WTC11 (cell line): ENCODE data around the gene CAMK2G. TPM values are rescaled to one million over a fixed set of nuclear protein-coding genes. Genes with fewer than 3 reads are reported as not detected.
"Not testable (repeated sequence)": the region's sequence is repeated elsewhere in the genome, so short reads cannot be mapped to it uniquely, and the experiment has no call there.

Source experiments
- ATAC-seq: fragments of 200-7000 bp; cut with Tn5 transposase; 2 replicates; pipeline ENCODE4 v1.10.0; 2021; ENCODE audit warnings: mild to moderate bottlenecking, moderate library complexity
- CTCF ChIA-PET: fragments of 300-600 bp; sonication (Branson Sonifier 250); formaldehyde crosslinking; loops from one replicate; lab custom pipeline; 2021; ENCODE audit warnings: antibody characterized with exemption; lab: Charles Lee
- POLR2A ChIA-PET: fragments of 350-600 bp; sonication (Branson Sonifier 250); formaldehyde crosslinking; loops from one replicate; lab custom pipeline; 2021; ENCODE audit warnings: antibody characterized with exemption; lab: Charles Lee
- DNase-seq: peaks from one replicate; pipeline ENCODE4 v3.0.0; 2021; ENCODE audit warnings: low spot score
- H3K27ac Mint-ChIP-seq: 2 replicates; pipeline ENCODE4 v1.8.0; 2021; ENCODE audit warnings: mixed read lengths
- H3K27me3 Mint-ChIP-seq: 2 replicates; pipeline ENCODE4 v1.8.0; 2021; ENCODE audit warnings: low read depth, mild to moderate bottlenecking, moderate library complexity, mixed read lengths
- H3K36me3 Mint-ChIP-seq: 2 replicates; pipeline ENCODE4 v1.8.0; 2021; ENCODE audit warnings: mixed read lengths
- H3K4me1 Mint-ChIP-seq: 2 replicates; pipeline ENCODE4 v1.8.0; 2022; ENCODE audit warnings: mixed read lengths
- H3K4me3 Mint-ChIP-seq: 2 replicates; pipeline ENCODE4 v1.8.0; 2021; ENCODE audit warnings: mild to moderate bottlenecking, moderate library complexity, mixed read lengths
- H3K9me3 Mint-ChIP-seq: 2 replicates; pipeline ENCODE4 v1.8.0; 2021; ENCODE audit warnings: mixed read lengths
- CBFB ChIP-seq: sonication (generic); formaldehyde crosslinking; IDR thresholded peaks from 2 replicates; pipeline ENCODE4 v1.8.1; 2022; ENCODE audit warnings: mild to moderate bottlenecking, low read depth, missing genetic modification reagents
- CREB1 ChIP-seq: sonication (generic); formaldehyde crosslinking; IDR thresholded peaks from 2 replicates; pipeline ENCODE4 v1.8.0; 2023; ENCODE audit warnings: mild to moderate bottlenecking, missing genetic modification reagents
- FOXP4 ChIP-seq: sonication (generic); formaldehyde crosslinking; IDR thresholded peaks from 2 replicates; pipeline ENCODE4 v1.8.0; 2022; ENCODE audit warnings: mild to moderate bottlenecking, missing genetic modification reagents
- JUN ChIP-seq: sonication (generic); formaldehyde crosslinking; IDR thresholded peaks from 2 replicates; pipeline ENCODE4 v1.8.0; 2023; ENCODE audit warnings: mild to moderate bottlenecking, missing genetic modification reagents
- NR3C1 ChIP-seq: sonication (generic); formaldehyde crosslinking; conservative IDR thresholded peaks from 2 replicates; pipeline ENCODE4 v1.8.1; 2023; ENCODE audit warnings: low read depth, mild to moderate bottlenecking, missing genetic modification reagents
- PREB ChIP-seq: sonication (generic); formaldehyde crosslinking; IDR thresholded peaks from 2 replicates; pipeline ENCODE4 v1.8.1; 2022; ENCODE audit warnings: mild to moderate bottlenecking, missing genetic modification reagents, moderate library complexity, borderline replicate concordance
- SOX15 ChIP-seq: fragments of 250-450 bp; sonication (Bioruptor Pico); IDR thresholded peaks from 2 replicates; pipeline ENCODE4 v1.9.0; 2021; ENCODE audit warnings: mild to moderate bottlenecking
- ZBTB43 ChIP-seq: sonication (generic); formaldehyde crosslinking; IDR thresholded peaks from 2 replicates; pipeline ENCODE4 v1.8.1; 2023; ENCODE audit warnings: mild to moderate bottlenecking, missing genetic modification reagents
- ZNF121 ChIP-seq: sonication (generic); formaldehyde crosslinking; IDR thresholded peaks from 2 replicates; pipeline ENCODE4 v1.8.0; 2023; ENCODE audit warnings: missing genetic modification reagents
- ZNF532 ChIP-seq: fragments of 250-450 bp; sonication (Bioruptor Pico); IDR thresholded peaks from 2 replicates; pipeline ENCODE4 v1.9.0; 2021; ENCODE audit warnings: mild to moderate bottlenecking, borderline replicate concordance
- total RNA-seq: library from RNA; stranded (reverse); gene quantifications from 3 replicates; pipeline ENCODE4 v1.2.3, GENCODE V29; 2021
- TF ChIP-seq, protein P1 (sequence below): sonication (generic); formaldehyde crosslinking; IDR thresholded peaks from 2 replicates; pipeline ENCODE4 v1.8.0; 2022; ENCODE audit warnings: mild to moderate bottlenecking, missing genetic modification reagents
- TF ChIP-seq, protein P2 (sequence below): sonication (generic); formaldehyde crosslinking; IDR thresholded peaks from 2 replicates; pipeline ENCODE4 v1.8.1; 2023; ENCODE audit warnings: mild to moderate bottlenecking, moderate library complexity, missing genetic modification reagents

CAMK2G gene
- total RNA-seq, 1 experiment from 2014 or later, result 34.9 TPM

DNA sequence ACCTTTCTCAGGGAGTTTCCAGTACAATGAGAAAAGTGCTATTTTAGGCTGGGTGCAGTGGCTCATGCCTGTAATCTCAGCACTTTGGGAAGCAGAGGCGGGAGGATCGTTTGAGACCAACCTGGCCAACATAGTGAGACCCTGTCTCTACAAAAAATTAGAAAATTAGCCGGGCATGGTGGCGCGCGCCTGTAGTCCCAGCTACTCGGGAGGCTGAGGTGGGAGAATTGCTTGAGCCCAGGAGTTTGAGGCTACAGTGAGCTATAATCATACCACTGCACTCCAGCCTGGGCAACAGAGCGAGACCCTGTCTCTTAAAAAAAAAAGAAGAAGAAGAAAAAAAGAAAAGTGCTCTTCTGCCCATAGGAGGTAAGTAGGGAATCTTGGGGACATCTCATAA is 78.3 kb downstream of the CAMK2G start:
- H3K4me1 Mint-ChIP-seq, DNase-seq, H3K27me3 Mint-ChIP-seq, CTCF ChIA-PET, ATAC-seq, H3K9me3 Mint-ChIP-seq, H3K4me3 Mint-ChIP-seq, H3K27ac Mint-ChIP-seq: not testable (repeated sequence)
- POLR2A ChIA-PET, result interaction anchor here (0.6 kb wide), 1 partner anchor 140 kb away, joined by 4 read pairs; no protein-coding TSS in a partner anchor
- TF ChIP-seq ZNF121 (CRISPR knock-in tag), result peak; percentile 6; the same call in 1 of the 2 replicates
- peaks cover 37% of the 10 kb centered on the region for H3K36me3 Mint-ChIP-seq

GRCh38 chr10:73795491-73795890 is 78.9 kb downstream of the CAMK2G start:
- ATAC-seq, H3K4me1 Mint-ChIP-seq, H3K9me3 Mint-ChIP-seq, H3K4me3 Mint-ChIP-seq, H3K27ac Mint-ChIP-seq, DNase-seq, H3K27me3 Mint-ChIP-seq: not testable (repeated sequence)
- ChIA-PET POLR2A (interaction anchor here (0.6 kb wide), 1 partner anchor 139 kb away, joined by 4 read pairs; no protein-coding TSS in a partner anchor), CTCF (interaction anchor here (1.1 kb wide), 1 partner anchor 51 kb away, joined by 5 read pairs; no protein-coding TSS in a partner anchor)
- H3K36me3 Mint-ChIP-seq, result peaks cover 41% of the 10 kb centered on the region

GRCh38 chr10:73793456-73793855 is 80.9 kb downstream of the CAMK2G start:
- CTCF ChIA-PET, result no interaction called here
- POLR2A ChIA-PET, result no interaction called here

GRCh38 chr10:73791871-73792400 is 82.4 kb downstream of the CAMK2G start:
- Mint-ChIP-seq H3K36me3 (peaks cover 41% of the 10 kb centered on the region), H3K4me1 (no peaks in the 10 kb centered on the region), H3K27ac (no peak overlapping the region), H3K9me3 (no peaks in the 10 kb centered on the region), H3K4me3 (no peak overlapping the region), H3K27me3 (no peaks in the 10 kb centered on the region)
- no peak for TF ChIP-seq JUN
- no peak for TF ChIP-seq PREB (CRISPR knock-in tag)
- POLR2A ChIA-PET, result no interaction called here
- ATAC-seq, result no peak
- CTCF ChIA-PET, result no interaction called here
- no peak for DNase-seq

More at GRCh38 chr10:73793456-73793855, 80.9 kb downstream of the CAMK2G start:
- no peaks in the 10 kb centered on the region for H3K4me1 Mint-ChIP-seq
- H3K27ac Mint-ChIP-seq, result no peak overlapping the region
- H3K4me3 Mint-ChIP-seq, result no peak overlapping the region
- DNase-seq, result no peak
- TF ChIP-seq CBFB (CRISPR knock-in tag) (no peak), NR3C1 (no peak), SOX15 (CRISPR knock-in tag) (no peak)
- TF ChIP-seq, protein P1, sequence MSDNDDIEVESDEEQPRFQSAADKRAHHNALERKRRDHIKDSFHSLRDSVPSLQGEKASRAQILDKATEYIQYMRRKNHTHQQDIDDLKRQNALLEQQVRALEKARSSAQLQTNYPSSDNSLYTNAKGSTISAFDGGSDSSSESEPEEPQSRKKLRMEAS (CRISPR knock-in tag), result no peak
- H3K9me3 Mint-ChIP-seq, result no peaks in the 10 kb centered on the region
- H3K36me3 Mint-ChIP-seq, result peaks cover 46% of the 10 kb centered on the region
- no peak for ATAC-seq
- no peaks in the 10 kb centered on the region for H3K27me3 Mint-ChIP-seq

GRCh38 chr10:73790886-73791625 is 83.3 kb downstream of the CAMK2G start:
- Mint-ChIP-seq H3K4me3 (no peak overlapping the region), H3K27ac (no peak overlapping the region; the same call in 1 of the 2 replicates), H3K36me3 (peaks cover 36% of the 10 kb centered on the region), H3K27me3 (no peaks in the 10 kb centered on the region), H3K9me3 (no peaks in the 10 kb centered on the region), H3K4me1 (peaks cover 7% of the 10 kb centered on the region)
- TF ChIP-seq CREB1 (CRISPR knock-in tag), result no peak
- TF ChIP-seq ZNF121 (CRISPR knock-in tag), result no peak
- TF ChIP-seq ZNF532, result no peak
- TF ChIP-seq, protein P2, sequence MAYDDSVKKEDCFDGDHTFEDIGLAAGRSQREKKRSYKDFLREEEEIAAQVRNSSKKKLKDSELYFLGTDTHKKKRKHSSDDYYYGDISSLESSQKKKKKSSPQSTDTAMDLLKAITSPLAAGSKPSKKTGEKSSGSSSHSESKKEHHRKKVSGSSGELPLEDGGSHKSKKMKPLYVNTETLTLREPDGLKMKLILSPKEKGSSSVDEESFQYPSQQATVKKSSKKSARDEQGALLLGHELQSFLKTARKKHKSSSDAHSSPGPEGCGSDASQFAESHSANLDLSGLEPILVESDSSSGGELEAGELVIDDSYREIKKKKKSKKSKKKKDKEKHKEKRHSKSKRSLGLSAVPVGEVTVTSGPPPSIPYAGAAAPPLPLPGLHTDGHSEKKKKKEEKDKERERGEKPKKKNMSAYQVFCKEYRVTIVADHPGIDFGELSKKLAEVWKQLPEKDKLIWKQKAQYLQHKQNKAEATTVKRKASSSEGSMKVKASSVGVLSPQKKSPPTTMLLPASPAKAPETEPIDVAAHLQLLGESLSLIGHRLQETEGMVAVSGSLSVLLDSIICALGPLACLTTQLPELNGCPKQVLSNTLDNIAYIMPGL (CRISPR knock-in tag), result no peak
- no peak for TF ChIP-seq ZBTB43 (CRISPR knock-in tag)
- TF ChIP-seq NR3C1, result no peak
- no peak for TF ChIP-seq FOXP4 (CRISPR knock-in tag)
- DNase-seq, result no peak
- ChIA-PET POLR2A (no interaction called here), CTCF (no interaction called here)
- ATAC-seq, result no peak
